Endodermal cell (in vitro differentiated cells): ENCODE measurements around the gene CPSF4L. TPM values are rescaled to one million over a fixed set of nuclear protein-coding genes. Genes with fewer than 3 reads are reported as not detected.

Source experiments
- DNase-seq: peaks from one replicate; pipeline ENCODE4 v3.0.0-alpha.2; 2017
- H3K27ac ChIP-seq: 2 replicates; pipeline ENCODE4 v1.5.1; 2013; ENCODE audit warnings: mild to moderate bottlenecking, low read depth, low read length, moderate library complexity
- H3K27me3 ChIP-seq: 2 replicates; pipeline ENCODE4 v1.6.1; 2013; ENCODE audit warnings: mild to moderate bottlenecking, low read length, moderate library complexity; ENCODE audit not compliant: insufficient read depth, control insufficient read depth, poor library complexity, severe bottlenecking
- H3K36me3 ChIP-seq: 2 replicates; pipeline ENCODE4 v1.7.0; 2013; ENCODE audit warnings: mild to moderate bottlenecking, low read length, moderate library complexity; ENCODE audit not compliant: control insufficient read depth, insufficient read depth
- H3K4me1 ChIP-seq: one replicate; pipeline ENCODE4 v1.7.0; 2013; ENCODE audit warnings: low read length; ENCODE audit not compliant: control insufficient read depth, insufficient read depth
- H3K4me3 ChIP-seq: 2 replicates; pipeline ENCODE4 v1.5.1; 2013; ENCODE audit warnings: mild to moderate bottlenecking, low read length, moderate library complexity
- H3K9ac ChIP-seq: 2 replicates; pipeline ENCODE4 v1.6.1; 2013; ENCODE audit warnings: mild to moderate bottlenecking, low read length, moderate library complexity; ENCODE audit not compliant: poor library complexity, severe bottlenecking; ENCODE audit errors: extremely low read depth
- H3K9me3 ChIP-seq: 2 replicates; pipeline ENCODE4 v1.6.1; 2013; ENCODE audit warnings: mild to moderate bottlenecking, low read length, moderate library complexity; ENCODE audit not compliant: control insufficient read depth
- H3K27ac Mint-ChIP-seq: 2 replicates; pipeline ENCODE4 v1.8.0; 2020; ENCODE audit warnings: mixed read lengths
- H3K27me3 Mint-ChIP-seq: 2 replicates; pipeline ENCODE4 v1.8.0; 2021; ENCODE audit warnings: mild to moderate bottlenecking, mixed read lengths; ENCODE audit not compliant: insufficient read depth
- H3K36me3 Mint-ChIP-seq: 2 replicates; pipeline ENCODE4 v1.8.0; 2020; ENCODE audit warnings: low read depth, mixed read lengths
- H3K4me1 Mint-ChIP-seq: 2 replicates; pipeline ENCODE4 v1.8.0; 2020; ENCODE audit warnings: mixed read lengths
- H3K4me3 Mint-ChIP-seq: 2 replicates; pipeline ENCODE4 v1.8.0; 2020; ENCODE audit warnings: mild to moderate bottlenecking, moderate library complexity, mixed read lengths
- H3K9me3 Mint-ChIP-seq: 2 replicates; pipeline ENCODE4 v1.8.0; 2020; ENCODE audit warnings: mild to moderate bottlenecking, mixed read lengths
- WGBS, 2 experiments: methylation state at CpG; one replicate each; pipeline versions ENCODE4 v1.1.5 to v1.1.7; 2013; ENCODE audit warnings: missing lambda C conversion rate in 2 of 2, mixed read lengths in 1 of 2; ENCODE audit not compliant: insufficient coverage in 1 of 2, insufficient read length in 1 of 2; 5-methylcytosine and 5-hydroxymethylcytosine counted together
- total RNA-seq, 2 donors: library from RNA; stranded (reverse); fragmentation: NEBNext Ultra II Directional in 1 of 2; extraction: Animal tissue kit (Norgen Biotek cat#: 25700) in 1 of 2; gene quantifications; 2 replicates in 1 of 2; 3 replicates in 1 of 2; pipeline ENCODE4 v1.2.1, GENCODE V29; 2021
- TF ChIP-seq, protein P1 (sequence below): fragments of 200-600 bp; sonication (generic); conservative IDR thresholded peaks from 2 replicates; pipeline ENCODE4 v1.5.0; 2021; ENCODE audit warnings: antibody characterized with exemption, mild to moderate bottlenecking

Gene CPSF4L
- total RNA-seq, 2 donors from 2014 or later, result 0.29 to 0.58 TPM

GRCh38 chr17:73231395-73231794 lies 30.3 kb downstream of the CPSF4L start:
- H3K27me3 Mint-ChIP-seq, result no peaks in the 10 kb centered on the region
- Histone ChIP-seq H3K4me1 (peaks cover 8% of the 10 kb centered on the region), H3K9ac (peak overlapping the region; percentile 76), H3K4me3 (peak overlapping the region; percentile 84), H3K27me3 (no peaks in the 10 kb centered on the region), H3K9me3 (no peaks in the 10 kb centered on the region), H3K36me3 (peaks cover 26% of the 10 kb centered on the region), H3K27ac (peak overlapping the region; percentile 84)
- peak overlapping the region; percentile 78 for H3K27ac Mint-ChIP-seq
- DNase-seq, result no peak
- 0% methylated on average over 13 to 20 of the region's 20 CpGs for WGBS, 2 experiments
- H3K4me1 Mint-ChIP-seq, result peaks cover 36% of the 10 kb centered on the region
- TF ChIP-seq, protein P1, sequence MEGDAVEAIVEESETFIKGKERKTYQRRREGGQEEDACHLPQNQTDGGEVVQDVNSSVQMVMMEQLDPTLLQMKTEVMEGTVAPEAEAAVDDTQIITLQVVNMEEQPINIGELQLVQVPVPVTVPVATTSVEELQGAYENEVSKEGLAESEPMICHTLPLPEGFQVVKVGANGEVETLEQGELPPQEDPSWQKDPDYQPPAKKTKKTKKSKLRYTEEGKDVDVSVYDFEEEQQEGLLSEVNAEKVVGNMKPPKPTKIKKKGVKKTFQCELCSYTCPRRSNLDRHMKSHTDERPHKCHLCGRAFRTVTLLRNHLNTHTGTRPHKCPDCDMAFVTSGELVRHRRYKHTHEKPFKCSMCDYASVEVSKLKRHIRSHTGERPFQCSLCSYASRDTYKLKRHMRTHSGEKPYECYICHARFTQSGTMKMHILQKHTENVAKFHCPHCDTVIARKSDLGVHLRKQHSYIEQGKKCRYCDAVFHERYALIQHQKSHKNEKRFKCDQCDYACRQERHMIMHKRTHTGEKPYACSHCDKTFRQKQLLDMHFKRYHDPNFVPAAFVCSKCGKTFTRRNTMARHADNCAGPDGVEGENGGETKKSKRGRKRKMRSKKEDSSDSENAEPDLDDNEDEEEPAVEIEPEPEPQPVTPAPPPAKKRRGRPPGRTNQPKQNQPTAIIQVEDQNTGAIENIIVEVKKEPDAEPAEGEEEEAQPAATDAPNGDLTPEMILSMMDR, result no peak
- H3K4me3 Mint-ChIP-seq, result peak overlapping the region; percentile 96
- H3K9me3 Mint-ChIP-seq, result no peaks in the 10 kb centered on the region
- peaks cover 16% of the 10 kb centered on the region for H3K36me3 Mint-ChIP-seq

- peaks cover 11% of the 10 kb centered on the region for H3K4me1 ChIP-seq
- Mint-ChIP-seq H3K36me3 (peaks cover 11% of the 10 kb centered on the region), H3K27ac (no peak overlapping the region), H3K4me1 (peaks cover 41% of the 10 kb centered on the region), H3K4me3 (peak overlapping the region; percentile 96), H3K27me3 (no peaks in the 10 kb centered on the region), H3K9me3 (no peaks in the 10 kb centered on the region)
- H3K4me3 ChIP-seq, result no peak overlapping the region
- WGBS, 2 experiments, result 94 to 100% methylated on average over 6 of the region's 6 CpGs
- H3K9me3 ChIP-seq, result no peaks in the 10 kb centered on the region
- H3K9ac ChIP-seq, result no peak overlapping the region
- TF ChIP-seq, protein P1, result no peak
- H3K36me3 ChIP-seq, result peaks cover 22% of the 10 kb centered on the region
- H3K27ac ChIP-seq, result no peak overlapping the region
- DNase-seq, result peak; percentile 45
- no peaks in the 10 kb centered on the region for H3K27me3 ChIP-seq
Observed at GRCh38 chr17:73230088-73230487, 31.6 kb downstream of the CPSF4L start.

DNA sequence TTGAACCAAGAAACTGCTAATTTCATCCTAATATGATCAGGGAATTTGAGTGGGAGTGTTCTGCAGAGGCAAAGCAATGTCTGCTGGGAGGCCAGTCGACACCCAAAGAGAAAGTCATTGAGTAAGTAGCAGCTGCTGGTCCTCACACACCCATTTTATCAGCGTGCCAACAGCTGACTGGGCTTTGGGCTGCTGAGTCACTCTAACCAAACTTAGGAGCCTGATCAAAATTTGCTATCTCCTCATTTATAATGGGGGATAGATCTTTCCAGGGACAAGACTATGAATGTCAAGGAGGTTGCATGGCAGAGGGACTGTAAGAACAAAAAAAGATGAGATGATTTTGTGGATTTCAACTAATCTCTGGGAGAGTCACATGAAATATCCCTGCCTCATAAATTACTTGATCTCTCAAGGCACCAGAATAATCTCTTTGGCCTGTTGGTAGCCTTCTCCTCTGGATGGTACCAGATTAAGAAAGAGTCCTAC lies 32.9 kb downstream of the CPSF4L start:
- H3K27me3 Mint-ChIP-seq, result no peaks in the 10 kb centered on the region
- TF ChIP-seq, protein P1, result no peak
- Histone ChIP-seq H3K27ac (no peak overlapping the region), H3K36me3 (peaks cover 10% of the 10 kb centered on the region), H3K9ac (no peak overlapping the region), H3K4me1 (peaks cover 11% of the 10 kb centered on the region), H3K27me3 (no peaks in the 10 kb centered on the region), H3K9me3 (no peaks in the 10 kb centered on the region), H3K4me3 (peak overlapping the region; percentile 16)
- H3K27ac Mint-ChIP-seq, result peak overlapping the region; percentile 45
- 43% methylated on average over 2 of the region's 2 CpGs; no CpG with 5 or more reads in 1 of the 2 experiments for WGBS, 2 experiments
- no peaks in the 10 kb centered on the region for H3K9me3 Mint-ChIP-seq
- peaks cover 41% of the 10 kb centered on the region for H3K4me1 Mint-ChIP-seq
- H3K4me3 Mint-ChIP-seq, result no peak overlapping the region
- H3K36me3 Mint-ChIP-seq, result peaks cover 15% of the 10 kb centered on the region
- peak; percentile 70 for DNase-seq
